Measurements from ENCODE around the gene CDYL2. TPM values are rescaled to one million over a fixed set of nuclear protein-coding genes. Genes with fewer than 3 reads are reported as not detected.

Gene CDYL2
- total RNA-seq, 1 donor from 2014 or later, result 2.9 TPM

DNA sequence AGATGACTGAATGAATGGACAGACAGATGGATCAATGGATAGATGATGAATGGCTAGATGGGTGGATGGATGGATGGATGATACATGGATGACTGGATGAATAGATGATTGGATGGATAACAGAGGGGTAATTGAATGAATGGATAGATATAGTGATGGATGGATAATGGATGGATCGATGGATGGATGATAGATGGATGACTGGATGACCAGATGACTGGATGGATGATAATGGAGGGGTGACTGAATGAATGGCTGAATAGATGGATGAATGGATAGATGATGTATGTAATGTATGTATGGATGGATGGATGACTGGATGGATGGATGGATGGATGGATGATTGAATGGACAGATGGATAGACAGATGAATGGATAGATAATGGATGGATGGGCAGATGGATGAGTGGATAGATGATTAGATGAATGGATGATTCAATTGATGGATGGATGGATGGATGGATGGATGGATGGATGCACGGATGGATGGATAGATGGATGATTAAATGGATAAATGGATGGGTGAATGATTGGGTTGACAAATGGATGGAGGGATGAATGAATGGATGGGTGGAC, 87.7 kb downstream of the CDYL2 start:
- Histone ChIP-seq H3K27ac (no peak overlapping the region), H3K9me3 (peaks cover 5% of the 10 kb centered on the region), H3K4me1 (peaks cover 5% of the 10 kb centered on the region), H3K27me3 (no peaks in the 10 kb centered on the region), H3K4me3 (no peak overlapping the region), H3K36me3 (no peaks in the 10 kb centered on the region)
- no peak for DNase-seq (ENCODE audit: extremely low spot score in 2 of 2)
- intact Hi-C loops (cut with DNase I), result no loop called here
- no peak for TF ChIP-seq POLR2A (IDR thresholded peaks at IDR 0.05)
- TF ChIP-seq, protein P1, sequence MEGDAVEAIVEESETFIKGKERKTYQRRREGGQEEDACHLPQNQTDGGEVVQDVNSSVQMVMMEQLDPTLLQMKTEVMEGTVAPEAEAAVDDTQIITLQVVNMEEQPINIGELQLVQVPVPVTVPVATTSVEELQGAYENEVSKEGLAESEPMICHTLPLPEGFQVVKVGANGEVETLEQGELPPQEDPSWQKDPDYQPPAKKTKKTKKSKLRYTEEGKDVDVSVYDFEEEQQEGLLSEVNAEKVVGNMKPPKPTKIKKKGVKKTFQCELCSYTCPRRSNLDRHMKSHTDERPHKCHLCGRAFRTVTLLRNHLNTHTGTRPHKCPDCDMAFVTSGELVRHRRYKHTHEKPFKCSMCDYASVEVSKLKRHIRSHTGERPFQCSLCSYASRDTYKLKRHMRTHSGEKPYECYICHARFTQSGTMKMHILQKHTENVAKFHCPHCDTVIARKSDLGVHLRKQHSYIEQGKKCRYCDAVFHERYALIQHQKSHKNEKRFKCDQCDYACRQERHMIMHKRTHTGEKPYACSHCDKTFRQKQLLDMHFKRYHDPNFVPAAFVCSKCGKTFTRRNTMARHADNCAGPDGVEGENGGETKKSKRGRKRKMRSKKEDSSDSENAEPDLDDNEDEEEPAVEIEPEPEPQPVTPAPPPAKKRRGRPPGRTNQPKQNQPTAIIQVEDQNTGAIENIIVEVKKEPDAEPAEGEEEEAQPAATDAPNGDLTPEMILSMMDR (IDR thresholded peaks at IDR 0.05), result no peak
- TF ChIP-seq POLR2AphosphoS5 (IDR thresholded peaks at IDR 0.05; ENCODE audit: insufficient read depth in 1 of 2, low read depth in 1 of 2), result no peak

DNA sequence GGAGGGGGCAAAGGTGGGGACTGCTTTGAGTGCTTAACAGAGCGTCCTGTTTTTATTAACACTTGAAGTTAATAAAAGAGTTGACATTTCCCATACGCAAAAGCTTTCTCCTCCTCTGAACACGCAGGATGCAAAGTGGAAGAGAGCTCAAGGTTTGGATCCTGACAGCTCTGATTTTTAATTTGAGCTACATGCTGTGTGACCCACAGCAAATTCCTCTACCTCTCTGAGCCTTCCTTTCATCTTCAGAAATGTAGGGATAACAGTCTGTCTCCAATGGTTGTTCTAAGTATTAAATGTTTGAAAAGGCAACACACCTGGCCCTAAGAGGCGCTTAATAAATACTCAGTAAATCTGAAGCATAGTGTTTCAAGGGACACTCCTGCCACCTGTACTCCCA, 93.0 kb downstream of the CDYL2 start:
- peaks cover 5% of the 10 kb centered on the region for H3K9me3 ChIP-seq
- intact Hi-C loops (cut with DNase I), result no loop called here
- H3K4me1 ChIP-seq, result no peaks in the 10 kb centered on the region
- no peaks in the 10 kb centered on the region for H3K36me3 ChIP-seq
- no peaks in the 10 kb centered on the region for H3K27me3 ChIP-seq
- DNase-seq (ENCODE audit: extremely low spot score in 2 of 2), result no peak
- TF ChIP-seq, protein P1 (IDR thresholded peaks at IDR 0.05), result no peak
- TF ChIP-seq POLR2AphosphoS5 (IDR thresholded peaks at IDR 0.05; ENCODE audit: insufficient read depth in 1 of 2, low read depth in 1 of 2), result no peak
- TF ChIP-seq POLR2A (IDR thresholded peaks at IDR 0.05), result no peak
- no peak overlapping the region for H3K27ac ChIP-seq
- no peak overlapping the region for H3K4me3 ChIP-seq

DNA sequence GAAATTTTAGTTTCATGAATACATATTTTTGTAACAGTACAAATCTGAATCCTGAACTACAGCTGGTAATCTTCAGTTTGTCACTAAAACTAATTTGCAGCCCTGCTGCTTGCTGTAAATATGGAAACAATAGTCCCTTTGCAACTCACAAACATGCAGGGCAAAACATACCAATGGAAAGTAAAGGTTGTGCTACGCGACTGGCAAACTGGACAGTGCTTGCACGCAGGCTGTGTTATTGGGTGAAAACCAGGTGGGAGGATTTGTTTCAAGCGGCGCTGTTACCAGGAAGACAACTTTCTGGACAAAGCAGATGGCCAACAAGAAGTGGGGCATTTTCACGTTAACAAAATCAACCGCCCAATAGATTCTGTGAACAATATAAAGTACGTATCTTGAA, 93.5 kb downstream of the CDYL2 start:
- Histone ChIP-seq H3K9me3 (peaks cover 5% of the 10 kb centered on the region), H3K36me3 (no peaks in the 10 kb centered on the region)
- TF ChIP-seq POLR2AphosphoS5 (IDR thresholded peaks at IDR 0.05; ENCODE audit: insufficient read depth in 1 of 2, low read depth in 1 of 2) (no peak), POLR2A (IDR thresholded peaks at IDR 0.05) (no peak)
- TF ChIP-seq, protein P1 (IDR thresholded peaks at IDR 0.05), result no peak

DNA sequence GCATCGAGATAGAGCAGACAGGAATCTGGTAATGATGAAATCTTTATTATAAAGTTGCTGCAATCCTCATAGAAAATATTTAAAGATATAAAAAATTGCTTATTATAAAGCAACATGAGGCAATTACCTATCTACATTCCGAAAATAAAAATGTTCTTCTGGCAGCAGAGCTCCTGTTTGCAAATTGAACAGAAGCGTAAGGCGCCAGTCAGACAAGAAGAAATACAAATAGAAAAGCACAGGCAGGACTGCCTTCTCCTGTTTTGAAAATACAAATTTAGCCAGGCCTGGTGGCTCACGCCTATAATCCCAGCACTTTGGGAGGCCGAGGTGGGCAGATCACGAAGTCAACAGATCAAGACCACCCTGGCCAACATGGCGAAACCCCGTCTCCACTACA, 95.6 kb downstream of the CDYL2 start:
- Histone ChIP-seq H3K27ac (no peak overlapping the region), H3K27me3 (no peaks in the 10 kb centered on the region), H3K4me1 (no peaks in the 10 kb centered on the region), H3K36me3 (no peaks in the 10 kb centered on the region), H3K4me3 (no peak overlapping the region), H3K9me3 (peaks cover 4% of the 10 kb centered on the region)
- TF ChIP-seq, protein P1 (IDR thresholded peaks at IDR 0.05), result no peak
- TF ChIP-seq POLR2AphosphoS5 (IDR thresholded peaks at IDR 0.05; ENCODE audit: insufficient read depth in 1 of 2, low read depth in 1 of 2) (no peak), POLR2A (IDR thresholded peaks at IDR 0.05) (no peak)
- intact Hi-C loops (cut with DNase I), result no loop called here
- DNase-seq (ENCODE audit: extremely low spot score in 2 of 2), result no peak

More for the DNA sequence above, 93.5 kb downstream of the CDYL2 start:
- intact Hi-C loops (cut with DNase I), result no loop called here
- H3K4me3 ChIP-seq, result no peak overlapping the region
- no peak for DNase-seq (ENCODE audit: extremely low spot score in 2 of 2)
- H3K27me3 ChIP-seq, result no peaks in the 10 kb centered on the region
- no peaks in the 10 kb centered on the region for H3K4me1 ChIP-seq
- no peak overlapping the region for H3K27ac ChIP-seq

DNA sequence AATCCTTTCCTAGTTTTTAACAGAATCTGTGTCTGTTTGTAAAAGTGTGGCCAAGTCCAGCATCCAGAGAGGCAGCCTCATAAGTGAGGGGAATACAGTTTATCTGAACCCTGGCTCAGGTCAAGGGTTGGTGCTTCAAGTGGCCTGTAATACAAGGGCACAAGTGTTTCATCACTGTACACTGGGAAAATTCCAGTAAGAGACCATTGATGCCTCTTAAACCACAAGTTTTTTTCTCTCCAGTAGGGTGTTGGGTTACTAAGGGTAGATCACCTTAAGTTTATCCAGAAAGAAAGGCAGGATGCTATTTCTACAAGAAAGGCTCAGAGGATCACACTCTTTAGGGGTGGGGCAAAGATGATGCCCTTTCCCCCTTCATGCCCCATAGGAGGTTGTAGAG, 96.7 kb downstream of the CDYL2 start:
- TF ChIP-seq POLR2AphosphoS5 (IDR thresholded peaks at IDR 0.05; ENCODE audit: insufficient read depth in 1 of 2, low read depth in 1 of 2) (no peak), POLR2A (IDR thresholded peaks at IDR 0.05) (no peak)
- TF ChIP-seq, protein P1 (IDR thresholded peaks at IDR 0.05), result no peak
- H3K27me3 ChIP-seq, result no peaks in the 10 kb centered on the region
- no peak for DNase-seq (ENCODE audit: extremely low spot score in 2 of 2)
- intact Hi-C loops (cut with DNase I), result no loop called here
- H3K27ac ChIP-seq, result no peak overlapping the region
- H3K4me1 ChIP-seq, result no peaks in the 10 kb centered on the region
- H3K9me3 ChIP-seq, result no peaks in the 10 kb centered on the region
- no peak overlapping the region for H3K4me3 ChIP-seq
- no peaks in the 10 kb centered on the region for H3K36me3 ChIP-seq
